GM21529 (cell line): Measurements from ENCODE around the gene CYP1A2.
"Not testable (repeated sequence)": the region's sequence is repeated elsewhere in the genome, so short reads cannot be mapped to it uniquely, and the experiment has no call there.

ENCODE experiments used
- ATAC-seq: cut with Tn5 transposase; IDR thresholded peaks from one replicate; pipeline ENCODE4 v1.9.1; 2021; ENCODE audit not compliant: unreplicated experiment

Gene CYP1A2, protein sequence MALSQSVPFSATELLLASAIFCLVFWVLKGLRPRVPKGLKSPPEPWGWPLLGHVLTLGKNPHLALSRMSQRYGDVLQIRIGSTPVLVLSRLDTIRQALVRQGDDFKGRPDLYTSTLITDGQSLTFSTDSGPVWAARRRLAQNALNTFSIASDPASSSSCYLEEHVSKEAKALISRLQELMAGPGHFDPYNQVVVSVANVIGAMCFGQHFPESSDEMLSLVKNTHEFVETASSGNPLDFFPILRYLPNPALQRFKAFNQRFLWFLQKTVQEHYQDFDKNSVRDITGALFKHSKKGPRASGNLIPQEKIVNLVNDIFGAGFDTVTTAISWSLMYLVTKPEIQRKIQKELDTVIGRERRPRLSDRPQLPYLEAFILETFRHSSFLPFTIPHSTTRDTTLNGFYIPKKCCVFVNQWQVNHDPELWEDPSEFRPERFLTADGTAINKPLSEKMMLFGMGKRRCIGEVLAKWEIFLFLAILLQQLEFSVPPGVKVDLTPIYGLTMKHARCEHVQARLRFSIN

DNA sequence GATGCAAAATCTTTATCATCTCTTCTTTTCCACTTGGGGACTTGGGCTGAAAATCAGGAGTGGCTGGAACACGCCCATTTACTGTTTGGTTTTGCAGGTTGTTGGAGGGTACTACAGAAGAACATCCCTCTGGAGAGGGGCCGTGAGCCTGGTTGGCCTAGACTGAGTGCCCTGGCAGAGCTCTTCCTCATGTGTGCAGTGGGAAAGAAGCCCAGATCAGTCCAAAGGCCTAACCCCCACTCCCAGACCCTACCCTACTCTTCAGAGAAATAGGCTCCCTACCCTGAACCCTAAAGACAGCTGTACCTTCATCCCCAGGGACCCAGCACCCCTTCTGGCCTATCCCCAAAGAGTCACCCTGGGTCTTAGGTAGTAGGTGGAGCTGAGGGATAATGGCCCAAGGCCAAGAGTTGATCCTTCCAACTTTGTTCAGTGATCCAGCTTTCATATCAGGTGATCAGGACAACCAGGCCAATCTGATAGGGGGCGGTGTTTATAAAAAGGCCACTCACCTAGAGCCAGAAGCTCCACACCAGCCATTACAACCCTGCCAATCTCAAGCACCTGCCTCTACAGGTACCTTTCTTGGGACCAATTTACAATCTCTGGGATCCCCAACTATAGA is at the start of gene CYP1A2:
Gene CYP1A2 (plus strand): TSS at position 524 of the 625 bp plus-strand sequence. CDS start 894 bp downstream, outside the sequence.
- ATAC-seq, result no peak

DNA sequence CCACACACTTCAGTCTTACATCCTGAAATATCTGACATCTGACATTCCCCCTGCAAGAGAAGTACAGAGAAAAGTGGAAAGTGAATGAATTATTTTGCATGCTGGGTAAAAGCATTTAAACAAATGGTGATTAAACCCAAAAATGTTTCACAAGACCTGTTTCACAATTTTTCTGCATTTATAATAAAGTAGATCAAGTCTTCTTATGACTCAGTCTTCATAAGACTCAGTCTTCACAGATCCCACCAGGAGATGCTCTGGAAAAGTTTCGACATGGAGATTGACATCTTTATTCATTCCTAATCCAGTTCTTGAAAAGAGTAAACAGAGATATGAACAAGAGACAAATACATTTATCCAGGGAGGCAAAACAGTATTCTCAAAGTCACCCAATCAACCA is 39.6 kb upstream of the CYP1A2 start:
- ATAC-seq, result no peak

DNA sequence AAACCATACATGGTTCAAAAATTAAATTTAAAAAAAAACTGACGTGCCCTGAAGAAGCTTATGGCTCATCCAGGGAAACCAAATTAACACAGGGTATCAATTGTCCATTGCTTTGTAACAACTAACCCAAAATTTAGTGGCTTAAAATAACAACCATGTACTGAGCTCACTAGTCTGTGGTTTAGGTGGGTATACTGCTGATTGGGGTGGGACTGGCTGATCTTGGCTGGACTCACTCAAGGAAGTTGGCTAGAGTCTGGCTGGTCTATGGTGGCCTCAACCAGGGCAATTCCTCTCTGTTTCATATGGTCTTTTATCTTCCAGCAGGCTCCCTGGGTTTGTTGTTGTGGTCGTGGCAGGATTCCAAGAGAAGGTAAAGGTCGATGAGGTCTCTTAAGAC is 38.8 kb upstream of the CYP1A2 start:
- no peak for ATAC-seq

DNA sequence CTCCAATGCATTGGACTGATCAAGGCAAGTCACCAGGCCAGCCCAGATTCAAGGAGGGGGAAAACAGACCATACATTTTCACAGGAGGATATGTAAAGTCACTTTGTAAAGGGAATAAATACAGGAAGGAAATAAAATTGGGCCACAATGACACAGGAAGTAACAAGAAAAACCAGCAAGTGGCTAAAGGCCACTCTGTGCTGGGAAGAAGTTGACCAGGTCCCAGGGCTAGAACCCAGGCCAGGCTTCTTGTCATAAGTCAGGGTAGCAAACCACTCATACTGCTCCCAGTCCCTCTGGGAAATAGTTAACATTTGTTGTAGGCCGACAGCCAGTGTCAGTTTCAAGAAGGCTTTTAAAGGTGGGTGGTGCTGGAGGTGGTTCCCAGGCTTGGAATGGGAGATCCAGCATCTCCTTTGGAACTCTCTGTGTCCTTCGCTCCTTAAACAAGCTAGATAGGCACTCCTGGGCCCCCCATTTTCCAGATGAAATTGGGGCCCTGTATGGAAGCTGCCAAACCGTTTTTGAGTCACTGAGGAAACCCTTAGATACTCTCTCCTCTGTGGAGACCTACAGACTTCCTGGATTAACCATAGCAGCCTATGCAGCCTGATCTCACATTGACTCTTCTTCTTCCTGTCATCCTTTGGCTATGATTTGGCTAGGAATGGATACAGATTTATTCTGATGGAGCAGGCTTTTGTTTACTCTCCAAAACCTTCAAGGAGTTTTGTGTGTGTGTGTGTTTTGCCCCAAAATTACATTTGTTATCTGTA is 38.1 kb upstream of the CYP1A2 start:
- ATAC-seq, result no peak

DNA sequence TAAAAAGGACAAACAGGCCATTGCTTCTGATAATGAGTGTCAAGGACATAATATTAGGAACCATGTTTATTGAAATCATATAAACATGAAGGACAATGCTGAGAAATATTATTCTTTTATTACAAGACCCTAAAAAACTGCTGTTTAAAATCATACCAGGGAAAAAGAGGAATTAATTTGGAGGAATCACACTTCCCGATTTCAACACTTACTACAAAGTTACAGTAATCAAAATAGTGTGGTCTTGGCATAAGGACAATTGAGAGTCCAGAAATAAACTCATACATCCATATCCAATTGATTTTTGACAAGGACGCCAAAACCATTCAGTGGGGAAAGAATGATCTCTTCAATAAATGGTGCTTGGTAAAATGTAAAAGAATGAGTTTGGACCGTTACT is 36.3 kb upstream of the CYP1A2 start:
- no peak for ATAC-seq

DNA sequence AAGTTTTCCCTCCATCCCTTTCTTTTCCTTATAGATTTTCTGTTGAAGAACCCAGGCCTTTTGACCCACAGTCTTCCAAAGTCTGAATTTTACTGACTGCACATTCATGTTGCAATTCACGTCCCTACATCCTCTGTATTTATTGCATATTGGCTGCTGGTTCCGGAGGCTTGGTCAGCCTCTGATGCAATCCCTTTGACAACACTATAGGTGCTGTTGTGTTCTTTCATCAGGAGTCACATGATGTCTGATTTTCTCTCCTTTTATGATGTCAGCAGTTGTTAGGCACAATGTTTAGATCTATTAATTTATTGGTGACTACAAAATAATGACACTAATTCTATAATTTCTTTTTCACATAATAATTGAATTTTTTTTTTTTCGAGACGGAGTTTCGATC is 32.0 kb upstream of the CYP1A2 start:
- ATAC-seq, result no peak

DNA sequence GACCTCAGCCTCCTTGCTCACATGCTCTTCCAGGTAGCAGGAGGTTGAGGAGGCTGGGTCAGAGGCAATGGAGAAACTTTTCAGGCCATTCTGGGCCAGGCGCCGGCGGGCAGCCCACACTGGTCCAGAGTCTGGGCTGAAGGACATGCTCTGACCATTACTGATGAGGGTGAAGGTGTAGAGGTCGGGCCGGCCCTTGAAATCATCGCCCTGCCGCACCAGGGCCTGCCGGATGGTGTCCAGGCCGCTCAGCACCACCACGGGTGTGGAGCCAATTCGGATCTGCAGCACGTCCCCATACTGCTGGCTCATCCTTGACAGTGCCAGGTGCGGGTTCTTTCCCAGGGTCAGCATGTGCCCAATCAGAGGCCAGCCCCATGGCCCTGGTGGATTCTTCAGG is 26.1 kb upstream of the CYP1A2 start:
- ATAC-seq, result no peak

DNA sequence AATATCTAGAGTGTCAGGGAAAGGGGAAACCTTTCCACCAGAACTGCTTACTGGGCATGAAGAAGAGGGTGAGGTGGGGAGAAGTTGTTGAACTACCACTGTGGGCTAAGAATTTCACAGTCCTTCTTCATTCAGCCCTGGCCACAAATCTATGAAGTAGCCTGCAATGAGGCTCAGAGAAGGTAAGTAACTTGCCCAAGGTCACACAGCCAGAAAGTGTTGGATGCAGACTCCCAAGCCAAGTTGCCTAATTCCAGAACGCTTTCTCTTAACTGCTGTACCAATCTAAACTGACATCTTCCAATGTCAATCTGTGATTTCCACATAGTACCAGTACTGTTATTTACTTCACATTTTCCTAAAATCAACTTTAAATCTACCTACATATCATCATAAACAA is 25.5 kb upstream of the CYP1A2 start:
- ATAC-seq, result no peak

DNA sequence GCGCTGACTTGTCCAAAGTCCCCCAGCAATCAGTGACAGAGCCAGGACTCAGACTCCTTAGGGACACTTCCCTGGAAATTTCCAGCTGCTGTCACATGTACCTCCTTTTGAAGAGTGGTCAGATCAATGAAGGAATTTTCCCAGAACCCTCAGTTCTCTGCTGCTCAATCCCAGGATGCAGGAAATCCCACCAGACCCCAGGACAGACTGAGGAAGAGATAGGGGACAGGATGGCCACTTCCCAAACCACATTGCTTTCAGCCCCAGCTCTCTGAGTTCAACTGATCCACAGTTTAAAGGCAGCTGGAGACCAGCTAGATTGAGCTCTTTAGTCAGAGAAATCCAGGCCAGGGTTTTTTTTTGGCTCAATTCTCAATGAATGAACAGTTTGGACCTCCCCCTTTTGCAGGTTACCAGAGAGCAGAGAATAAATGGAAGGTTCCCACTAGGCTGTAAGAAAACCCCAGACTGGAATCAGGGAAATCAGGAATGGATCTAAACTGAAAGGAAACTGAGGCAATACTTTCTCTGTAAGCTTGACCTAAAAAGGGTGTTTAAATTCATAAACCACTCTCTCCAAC is 24.8 kb upstream of the CYP1A2 start:
- ATAC-seq, result no peak

DNA sequence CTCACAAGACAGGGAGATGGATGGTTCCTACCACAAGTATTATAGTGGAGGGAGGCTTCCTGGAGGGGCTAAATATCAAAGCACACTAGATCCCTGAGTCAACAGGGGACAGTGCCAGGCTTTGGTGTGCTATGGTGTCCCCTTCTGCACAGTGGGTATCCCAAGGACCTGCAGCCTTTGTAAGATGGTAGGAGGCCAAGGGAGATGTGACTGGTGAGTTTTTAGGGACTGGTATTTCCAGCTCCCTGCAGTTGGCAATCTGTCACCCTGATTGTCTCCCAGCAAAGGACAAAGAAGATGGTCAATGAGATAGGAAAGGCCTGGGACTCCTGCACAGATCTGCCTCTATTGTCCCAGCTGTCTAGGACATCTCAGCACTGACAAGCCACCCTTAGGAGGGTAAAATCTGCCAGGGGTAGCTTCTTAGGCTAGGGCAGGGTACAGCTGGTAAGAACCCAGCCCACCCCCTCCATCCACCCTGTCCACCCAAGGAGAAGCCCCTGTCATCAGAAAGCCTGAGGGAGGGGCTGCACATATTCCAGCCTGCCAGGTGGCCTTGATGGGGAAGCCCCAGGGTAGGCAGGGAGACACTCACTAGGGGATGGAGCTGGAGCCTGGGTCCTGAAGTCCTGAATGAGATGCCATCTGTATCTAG is 23.9 kb upstream of the CYP1A2 start:
- ATAC-seq, result no peak

DNA sequence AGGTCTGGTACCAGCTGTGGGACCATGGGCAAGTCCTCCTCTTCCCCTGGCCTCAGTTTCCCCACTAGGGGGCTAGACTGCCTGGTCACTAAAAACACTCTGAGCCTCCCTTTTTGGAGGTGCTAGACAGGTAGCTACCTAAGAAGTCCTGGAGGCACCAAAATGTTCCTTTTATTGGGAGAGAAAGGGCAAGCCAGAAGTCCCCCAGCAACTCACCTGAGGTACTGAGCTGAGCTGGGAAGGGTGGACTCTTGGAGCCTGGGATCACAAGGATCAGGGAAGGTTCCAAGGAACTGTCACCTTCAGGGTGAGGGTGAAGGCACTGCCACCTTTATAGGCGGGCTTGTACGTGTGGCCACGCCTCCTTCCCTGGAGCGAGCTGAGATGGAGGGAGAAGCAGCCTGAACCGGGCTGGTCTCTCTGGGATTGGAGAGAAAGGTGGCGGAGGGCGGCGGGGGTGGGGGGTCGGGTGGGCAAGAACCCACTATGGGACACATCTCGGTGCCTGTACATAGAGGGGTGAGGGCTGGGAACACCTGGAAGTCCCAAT is 23.3 kb upstream of the CYP1A2 start, which contains the start of gene CYP1A1:
Gene CYP1A1 (minus strand): TSS at position 304 of the 550 bp plus-strand sequence. CDS start 2,431 bp downstream, outside the sequence.
- no peak for ATAC-seq

DNA sequence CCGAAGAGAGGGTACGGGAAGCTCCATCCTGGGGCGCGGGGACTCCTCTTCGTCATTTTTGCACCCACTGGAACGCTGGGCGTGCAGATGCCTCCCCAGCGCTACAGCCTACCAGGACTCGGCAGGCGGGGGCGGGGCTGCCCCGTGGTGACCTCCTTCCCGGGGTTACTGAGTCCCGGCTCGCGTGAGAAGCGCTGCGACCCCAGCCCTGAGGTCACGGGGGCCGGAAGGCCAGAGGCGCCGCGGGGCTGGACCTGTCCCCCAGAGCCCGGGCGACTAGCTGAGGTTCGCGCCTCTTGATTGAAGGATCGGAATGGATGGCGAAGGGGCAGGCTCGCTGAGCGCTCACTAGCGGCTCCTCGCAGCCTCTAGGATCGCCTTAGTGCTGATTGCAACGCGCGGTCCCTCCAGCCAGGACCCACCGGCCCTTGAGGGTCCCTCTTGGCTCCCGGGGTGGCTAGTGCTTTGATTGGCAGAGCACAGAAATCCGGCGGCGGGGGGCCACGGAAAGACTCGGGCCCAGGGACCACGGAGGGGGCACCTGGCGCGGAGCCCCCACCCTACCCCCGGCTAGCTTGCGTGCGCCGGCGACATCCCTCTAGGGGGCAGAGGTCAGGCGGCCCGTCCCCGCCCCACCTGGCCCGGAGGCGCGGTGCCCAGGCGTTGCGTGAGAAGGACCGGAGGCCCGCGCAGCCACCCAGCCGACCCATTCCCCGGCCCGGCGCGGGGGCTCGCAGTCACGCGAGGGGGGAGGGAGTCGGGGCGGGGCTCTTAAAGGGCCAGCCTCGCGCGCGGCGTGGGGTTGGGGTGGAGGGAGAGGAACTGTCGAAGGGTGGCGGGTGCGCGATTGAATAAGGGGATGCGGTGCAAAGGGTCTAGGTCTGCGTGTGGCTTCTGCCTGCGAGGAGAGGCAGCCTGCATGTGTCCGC is 22.5 kb upstream of the CYP1A2 start:
- no peak for ATAC-seq

DNA sequence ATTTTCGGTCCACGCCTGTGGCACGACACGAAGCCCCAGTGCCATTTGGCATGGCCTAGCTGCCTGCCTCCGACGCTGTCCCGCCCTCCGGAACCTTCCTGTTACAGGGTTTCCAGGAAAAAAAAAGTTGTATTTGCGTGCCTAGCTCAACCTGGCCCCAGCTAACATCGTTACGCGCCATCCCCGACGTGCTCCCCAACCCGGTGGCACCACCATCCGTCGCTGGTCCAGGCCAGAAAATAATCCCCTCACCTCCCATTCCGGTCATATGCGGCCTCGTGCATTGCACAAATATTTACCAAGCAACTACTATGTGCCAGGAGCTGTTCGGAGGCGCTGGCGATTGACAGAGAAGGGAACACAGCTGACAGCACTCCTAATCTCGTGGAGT is 21.9 kb upstream of the CYP1A2 start:
- no peak for ATAC-seq

DNA sequence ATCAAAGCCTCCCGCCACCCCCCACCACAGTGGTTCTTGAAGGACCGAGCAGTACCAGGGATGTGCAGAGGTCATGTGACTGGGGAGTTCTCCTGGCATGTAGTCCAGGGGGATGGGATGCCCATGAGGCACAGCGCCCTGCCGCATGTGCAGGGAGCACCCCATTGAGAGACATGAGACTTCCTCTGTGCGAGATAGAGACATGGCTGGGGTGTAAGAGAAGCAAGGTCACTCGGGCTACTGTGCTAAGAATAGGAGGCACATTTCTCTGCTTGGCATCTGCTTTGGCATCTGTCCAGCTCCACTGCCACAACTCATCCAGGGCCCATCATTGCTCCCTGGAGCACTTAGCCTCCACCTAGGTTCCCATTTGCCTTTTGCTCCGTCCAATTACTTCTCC is 20.9 kb upstream of the CYP1A2 start:
- ATAC-seq, result no peak

DNA sequence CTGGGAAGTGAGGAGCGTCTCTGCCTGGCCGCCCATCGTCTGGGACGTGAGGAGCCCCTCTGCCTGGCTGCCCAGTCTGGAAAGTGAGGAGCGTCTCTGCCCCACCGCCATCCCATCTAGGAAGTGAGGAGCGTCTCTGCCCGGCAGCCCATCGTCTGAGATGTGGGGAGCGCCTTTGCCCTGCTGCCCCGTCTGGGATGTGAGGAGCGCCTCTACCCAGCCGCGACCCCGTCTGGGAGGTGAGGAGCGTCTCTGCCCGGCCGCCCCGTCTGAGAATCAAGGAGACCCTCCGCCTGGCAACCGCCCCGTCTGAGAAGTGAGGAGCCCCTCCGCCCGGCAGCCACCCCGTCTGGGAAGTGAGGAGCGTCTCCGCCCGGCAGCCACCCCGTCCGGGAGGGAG is 19.9 kb upstream of the CYP1A2 start:
- not testable (repeated sequence) for ATAC-seq

DNA sequence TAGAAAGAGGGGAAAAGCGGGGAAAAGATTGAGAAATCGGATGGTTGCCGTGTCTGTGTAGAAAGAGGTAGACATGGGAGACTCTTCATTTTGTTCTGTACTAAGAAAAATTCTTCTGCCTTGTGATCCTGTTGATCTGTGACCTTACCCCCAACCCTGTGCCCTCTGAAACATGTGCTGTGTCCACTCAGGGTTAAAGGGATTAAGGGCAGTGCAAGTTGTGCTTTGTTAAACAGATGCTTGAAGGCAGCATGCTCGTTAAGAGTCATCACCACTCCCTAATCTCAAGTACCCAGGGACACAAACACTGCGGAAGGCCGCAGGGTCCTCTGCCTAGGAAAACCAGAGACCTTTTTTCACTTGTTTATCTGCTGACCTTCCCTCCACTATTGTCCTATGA is 19.3 kb upstream of the CYP1A2 start:
- not testable (repeated sequence) for ATAC-seq

DNA sequence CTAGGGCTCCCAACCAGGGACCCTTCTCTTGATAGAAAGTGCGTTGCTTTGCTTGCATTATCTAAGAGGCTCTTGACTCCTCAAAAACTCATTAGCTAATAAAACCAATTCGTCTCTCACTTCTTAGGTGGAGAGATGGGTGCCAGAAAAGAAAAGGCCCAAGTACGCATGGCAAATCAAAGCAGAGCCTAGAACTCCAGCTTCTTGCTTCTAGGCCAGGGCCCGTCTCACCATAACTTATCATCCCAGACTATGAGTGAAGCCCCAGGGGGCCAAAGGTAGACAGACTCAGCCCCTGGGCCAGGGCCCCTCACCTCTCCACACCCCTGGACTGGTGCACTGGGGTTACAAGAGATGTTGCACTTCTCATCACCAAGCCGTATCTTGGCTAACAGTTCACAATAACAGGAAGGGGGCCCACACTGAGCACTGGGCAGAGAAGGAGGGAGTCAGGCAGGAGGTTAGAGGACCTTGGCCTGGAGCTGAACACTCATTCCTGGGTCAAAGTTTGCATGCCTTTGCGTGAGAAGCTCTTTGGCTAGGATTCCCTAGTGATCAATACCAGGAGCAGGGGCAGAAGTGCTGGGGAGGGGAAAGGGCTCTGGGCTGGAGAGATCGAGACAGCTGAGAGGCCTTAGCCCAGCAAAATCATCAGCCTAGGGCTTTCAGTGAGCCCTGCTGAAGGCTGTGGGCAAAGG is 17.9 kb upstream of the CYP1A2 start:
- ATAC-seq, result no peak

DNA sequence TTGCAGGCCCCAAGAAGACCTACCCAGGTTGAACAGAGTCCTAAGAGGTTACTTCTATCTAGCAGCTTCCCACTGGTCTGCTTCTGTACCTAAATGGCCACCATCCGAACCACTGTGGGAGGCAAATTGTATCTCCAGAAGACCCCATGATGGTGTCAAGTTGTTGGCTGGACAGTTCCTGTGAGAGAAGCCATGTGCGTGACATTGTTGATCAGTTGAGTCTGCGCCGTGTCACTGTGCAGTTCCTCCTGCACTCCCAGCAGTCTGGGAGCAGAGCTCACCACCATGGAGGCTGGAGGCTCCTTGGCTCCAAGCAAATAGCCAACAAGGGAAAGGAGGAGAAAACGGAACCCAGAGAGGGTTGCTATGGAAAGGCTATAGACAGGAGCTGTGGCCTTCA is 15.8 kb upstream of the CYP1A2 start:
- no peak for ATAC-seq

DNA sequence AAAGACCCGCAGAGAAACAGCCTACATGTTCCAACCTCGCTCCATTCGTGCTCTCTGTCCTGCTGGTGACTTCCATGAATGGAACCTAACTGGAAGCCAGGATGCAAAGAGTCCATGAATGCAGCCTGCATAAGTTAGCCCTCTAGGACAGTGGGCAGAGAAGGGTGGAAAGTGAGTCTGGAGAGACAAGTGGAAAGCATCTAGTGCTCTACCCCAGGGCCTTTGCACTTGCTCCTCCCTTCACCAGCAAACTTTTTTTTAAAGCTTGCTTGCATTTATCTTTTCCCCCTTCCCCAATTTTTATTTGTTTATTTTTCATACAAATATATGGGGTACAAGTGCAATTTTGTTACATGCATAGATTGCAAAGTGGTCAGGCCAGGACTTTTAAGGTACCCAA is 15.4 kb upstream of the CYP1A2 start:
- no peak for ATAC-seq
